Peyer's patch (tissue), 4 donors: Measurements from ENCODE around the gene SNRPA1. TPM values are rescaled to one million over a fixed set of nuclear protein-coding genes. Genes with fewer than 3 reads are reported as not detected.

Experiments
- DNase-seq, 3 donors: peaks; one replicate each; pipeline ENCODE4 v3.0.0-alpha.2; 2017 to 2019
- H3K27ac ChIP-seq, 4 donors: fragments of 200-600 bp; sonication (generic); one replicate each; pipeline ENCODE4 v1.5.1; 2016 to 2019
- H3K27me3 ChIP-seq, 2 donors: fragments of 200-600 bp; sonication (generic); one replicate each; pipeline ENCODE4 v1.5.1; 2019
- H3K36me3 ChIP-seq, 3 donors: fragments of 200-600 bp; sonication (generic); one replicate each; pipeline ENCODE4 v1.5.1; 2016 to 2019
- H3K4me1 ChIP-seq, 4 donors: fragments of 200-600 bp; sonication (generic); one replicate each; pipeline ENCODE4 v1.5.1; 2016 to 2019
- H3K4me3 ChIP-seq, 4 donors: fragments of 200-600 bp; sonication (generic); 1 replicate in 3 of 4; 2 replicates in 1 of 4; pipeline ENCODE4 v1.5.1; 2016 to 2019; ENCODE audit warnings: mild to moderate bottlenecking in 1 of 4
- H3K9me3 ChIP-seq, 4 donors: fragments of 200-600 bp; sonication (generic); one replicate each; pipeline ENCODE4 v1.5.1; 2016 to 2019; ENCODE audit warnings: mild to moderate bottlenecking in 1 of 4
- POLR2A ChIP-seq, 2 donors: fragments of 450-650 bp; IDR thresholded peaks; one replicate each; pipeline ENCODE4 v1.5.1; 2017; ENCODE audit warnings: antibody characterized with exemption in 2 of 2, mild to moderate bottlenecking in 2 of 2, moderate library complexity in 2 of 2
- total RNA-seq, 4 donors: library from RNA; depleted of rRNA; stranded (reverse); fragments of >200 nt; gene quantifications; one replicate each; pipeline ENCODE4 v1.1.0, GENCODE V29; 2016
- TF ChIP-seq, protein P1 (sequence below), 6 experiments: fragments of 450-650 bp in 4 of 6; fragments of 200-600 bp in 2 of 6; sonication (generic) in 1 of 6; IDR thresholded peaks; one replicate each; pipeline ENCODE4 v1.5.1; 2017 to 2019; ENCODE audit warnings: antibody characterized with exemption in 6 of 6, mild to moderate bottlenecking in 3 of 6, moderate library complexity in 1 of 6

The SNRPA1 gene
- total RNA-seq, 4 donors from 2014 or later, result 36.4 to 80.0 (median 50.4) TPM

DNA sequence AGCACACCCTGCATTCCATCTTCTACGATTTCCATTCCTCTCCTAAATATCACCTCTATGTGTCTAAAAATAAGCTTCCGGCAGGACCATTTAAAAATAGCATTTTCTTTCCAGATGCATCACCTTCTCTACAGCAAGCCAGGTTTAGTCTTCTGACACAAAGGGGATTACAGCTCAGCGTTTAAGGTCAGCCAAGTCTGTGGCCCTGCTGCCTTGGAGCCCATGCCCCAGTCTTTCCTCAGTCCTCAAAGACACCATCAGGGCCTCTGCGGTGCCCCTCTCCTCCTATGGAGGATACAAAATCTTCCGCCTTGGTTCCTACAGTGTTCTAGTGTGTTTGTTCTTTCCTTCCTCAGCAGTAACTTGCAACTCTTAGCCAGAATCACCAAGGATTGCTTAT lies 21.5 kb downstream of the SNRPA1 start:
- Histone ChIP-seq H3K27me3 (no peaks in the 10 kb centered on the region), H3K36me3 (peaks cover 0 to 62% (median 0%) of the 10 kb centered on the region in 3 donors), H3K27ac (no peak overlapping the region), H3K4me1 (peaks cover 2 to 16% (median 6%) of the 10 kb centered on the region in 4 donors), H3K4me3 (no peak overlapping the region), H3K9me3 (no peaks in the 10 kb centered on the region)
- TF ChIP-seq POLR2A (IDR thresholded peaks at IDR 0.05), result no peak
- TF ChIP-seq, protein P1, sequence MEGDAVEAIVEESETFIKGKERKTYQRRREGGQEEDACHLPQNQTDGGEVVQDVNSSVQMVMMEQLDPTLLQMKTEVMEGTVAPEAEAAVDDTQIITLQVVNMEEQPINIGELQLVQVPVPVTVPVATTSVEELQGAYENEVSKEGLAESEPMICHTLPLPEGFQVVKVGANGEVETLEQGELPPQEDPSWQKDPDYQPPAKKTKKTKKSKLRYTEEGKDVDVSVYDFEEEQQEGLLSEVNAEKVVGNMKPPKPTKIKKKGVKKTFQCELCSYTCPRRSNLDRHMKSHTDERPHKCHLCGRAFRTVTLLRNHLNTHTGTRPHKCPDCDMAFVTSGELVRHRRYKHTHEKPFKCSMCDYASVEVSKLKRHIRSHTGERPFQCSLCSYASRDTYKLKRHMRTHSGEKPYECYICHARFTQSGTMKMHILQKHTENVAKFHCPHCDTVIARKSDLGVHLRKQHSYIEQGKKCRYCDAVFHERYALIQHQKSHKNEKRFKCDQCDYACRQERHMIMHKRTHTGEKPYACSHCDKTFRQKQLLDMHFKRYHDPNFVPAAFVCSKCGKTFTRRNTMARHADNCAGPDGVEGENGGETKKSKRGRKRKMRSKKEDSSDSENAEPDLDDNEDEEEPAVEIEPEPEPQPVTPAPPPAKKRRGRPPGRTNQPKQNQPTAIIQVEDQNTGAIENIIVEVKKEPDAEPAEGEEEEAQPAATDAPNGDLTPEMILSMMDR (IDR thresholded peaks at IDR 0.05), result no peak
- DNase-seq, result no peak

DNA sequence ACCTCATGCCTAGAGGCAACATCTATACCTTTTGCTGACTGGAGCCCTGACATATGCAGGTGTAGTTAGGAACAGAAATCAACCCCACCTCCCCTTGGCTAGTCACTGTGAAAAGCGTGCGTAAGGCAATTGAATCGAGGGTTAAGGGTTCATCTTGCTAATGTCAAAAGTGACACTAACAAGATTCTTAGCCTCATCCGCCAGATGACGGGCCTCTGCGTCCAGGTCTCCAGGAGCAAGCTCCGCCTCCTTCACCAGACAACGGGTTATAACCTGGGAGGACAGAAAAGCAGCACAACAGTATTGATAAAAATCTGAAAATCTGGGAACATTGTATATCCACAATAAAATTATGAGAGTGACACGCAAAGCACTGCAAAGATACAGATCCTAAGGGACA lies 22.5 kb downstream of the SNRPA1 start:
- Histone ChIP-seq H3K27me3 (no peaks in the 10 kb centered on the region), H3K4me1 (peaks cover 0 to 10% (median 3%) of the 10 kb centered on the region in 4 donors), H3K36me3 (peaks cover 0 to 62% (median 0%) of the 10 kb centered on the region in 3 donors), H3K4me3 (no peak overlapping the region), H3K9me3 (no peaks in the 10 kb centered on the region), H3K27ac (no peak overlapping the region)
- DNase-seq, result no peak
- TF ChIP-seq POLR2A (IDR thresholded peaks at IDR 0.05), result no peak

DNA sequence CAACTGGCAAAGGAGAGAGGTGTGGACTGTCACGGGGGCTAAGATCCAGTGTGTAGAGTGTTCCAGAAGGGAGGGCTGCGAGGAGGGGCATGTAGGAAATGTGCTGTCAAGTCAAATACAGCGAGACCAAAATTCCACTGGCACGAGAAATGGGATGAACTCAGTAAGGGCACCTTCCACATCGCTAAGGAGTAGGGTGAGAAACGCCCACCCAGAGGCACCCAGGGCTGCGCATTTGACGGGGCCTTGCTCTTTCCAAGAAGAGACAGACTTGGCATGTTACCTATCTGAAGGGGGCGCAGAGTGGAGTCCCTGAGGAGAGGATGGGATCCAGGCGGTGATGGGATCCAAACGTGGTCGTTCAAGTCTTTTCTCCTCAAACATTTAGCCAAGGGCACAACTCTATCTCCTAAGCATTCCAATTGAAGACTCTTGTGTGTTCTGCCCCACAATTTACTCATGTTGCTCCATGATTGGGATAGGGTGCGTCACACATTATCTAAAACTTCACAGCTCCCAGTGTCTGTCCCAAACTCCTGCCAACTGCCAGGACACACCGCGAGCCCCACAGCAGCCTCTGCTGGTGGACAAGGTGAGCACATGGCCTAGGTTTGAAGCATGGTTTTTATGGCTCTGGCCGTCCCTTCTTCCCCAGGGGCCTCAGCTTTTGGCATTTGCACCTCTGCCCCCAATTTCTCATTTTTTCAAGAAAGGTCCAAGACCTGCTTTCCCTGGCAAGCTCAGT lies 25.4 kb downstream of the SNRPA1 start:
- no peak for TF ChIP-seq POLR2A (IDR thresholded peaks at IDR 0.05)
- TF ChIP-seq, protein P1 (IDR thresholded peaks at IDR 0.05), result peak in 2 of 6 experiments; percentile 31 to 32
- H3K4me3 ChIP-seq, result no peak overlapping the region
- H3K36me3 ChIP-seq, result peaks cover 0 to 51% (median 0%) of the 10 kb centered on the region in 3 donors

DNA sequence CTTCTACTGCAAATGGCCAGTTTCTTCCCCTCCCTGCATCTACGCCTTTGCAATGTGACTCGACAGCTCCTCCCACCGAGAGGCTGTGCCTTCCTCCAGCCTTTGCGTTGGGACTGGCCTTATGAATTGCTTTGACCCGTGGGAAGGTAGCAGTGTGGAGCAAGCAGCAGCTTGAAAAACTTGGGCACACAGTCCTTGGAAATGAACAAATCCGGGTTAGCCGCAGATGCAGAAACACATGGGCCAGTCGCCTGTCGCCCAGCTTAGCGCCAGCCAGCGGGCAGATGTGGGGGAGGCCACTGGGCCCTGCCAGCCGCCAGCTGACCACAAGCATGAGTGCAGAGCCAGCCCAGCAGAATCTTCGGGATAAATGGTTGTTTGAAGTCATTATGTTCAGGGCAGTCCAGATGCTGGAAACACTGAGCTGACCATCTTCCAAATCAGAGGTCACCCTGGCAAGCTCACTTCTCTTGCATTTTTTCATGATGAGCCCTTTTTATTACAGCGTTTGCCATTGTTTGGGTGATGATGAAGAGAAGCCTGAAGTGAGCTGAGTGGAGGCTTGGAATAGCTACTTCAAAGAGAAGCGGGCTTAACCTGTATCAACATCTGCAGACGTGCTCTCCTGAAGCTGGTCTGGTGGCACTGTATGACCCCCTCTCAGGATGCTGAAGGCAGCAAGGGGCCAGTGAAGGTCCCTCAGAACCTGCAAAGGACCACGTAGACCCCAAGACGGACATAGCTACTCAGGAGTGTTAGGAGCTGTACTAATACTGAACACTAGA lies 27.5 kb downstream of the SNRPA1 start:
- H3K4me1 ChIP-seq, result no peaks in the 10 kb centered on the region
- peak overlapping the region; percentile 48 to 59 (median 52) for H3K27ac ChIP-seq
- peaks cover 0 to 29% (median 0%) of the 10 kb centered on the region in 3 donors for H3K36me3 ChIP-seq
- peak in 1 of 2 donors; percentile 8 for TF ChIP-seq POLR2A (IDR thresholded peaks at IDR 0.05)
- TF ChIP-seq, protein P1 (IDR thresholded peaks at IDR 0.05), result no peak
- no peak overlapping the region for H3K4me3 ChIP-seq
- H3K9me3 ChIP-seq, result no peaks in the 10 kb centered on the region
- DNase-seq, result no peak
- no peaks in the 10 kb centered on the region for H3K27me3 ChIP-seq

More for the DNA sequence above, 25.4 kb downstream of the SNRPA1 start:
- H3K4me1 ChIP-seq, result no peaks in the 10 kb centered on the region
- H3K27ac ChIP-seq, result no peak overlapping the region
- no peaks in the 10 kb centered on the region for H3K9me3 ChIP-seq
- no peak for DNase-seq
- H3K27me3 ChIP-seq, result no peaks in the 10 kb centered on the region

DNA sequence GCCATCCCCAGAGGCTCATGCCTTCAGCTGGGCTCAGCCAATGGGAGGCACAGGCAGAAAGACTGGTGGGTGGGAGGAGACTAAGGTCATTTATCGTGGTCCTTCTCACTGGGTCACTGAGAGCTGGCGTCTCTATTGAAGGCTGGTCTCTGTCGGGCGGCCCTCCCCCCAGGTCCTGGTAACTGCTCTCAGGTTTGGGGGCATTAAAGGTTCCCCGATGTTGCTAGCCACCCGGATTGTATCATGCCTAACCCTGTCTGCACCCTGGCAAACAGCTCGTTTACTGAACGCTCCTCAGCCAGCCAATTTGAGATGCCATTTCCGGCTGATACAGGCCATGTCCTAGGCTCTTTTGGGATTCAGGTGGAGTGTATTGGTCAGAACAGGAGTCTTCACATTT lies 28.3 kb downstream of the SNRPA1 start:
- Histone ChIP-seq H3K4me1 (no peaks in the 10 kb centered on the region), H3K27ac (peak overlapping the region; percentile 48 to 59 (median 52)), H3K27me3 (no peaks in the 10 kb centered on the region), H3K4me3 (no peak overlapping the region), H3K9me3 (no peaks in the 10 kb centered on the region), H3K36me3 (peaks cover 0 to 22% (median 0%) of the 10 kb centered on the region in 3 donors)
- TF ChIP-seq, protein P1 (IDR thresholded peaks at IDR 0.05), result no peak
- no peak for TF ChIP-seq POLR2A (IDR thresholded peaks at IDR 0.05)
- no peak for DNase-seq

DNA sequence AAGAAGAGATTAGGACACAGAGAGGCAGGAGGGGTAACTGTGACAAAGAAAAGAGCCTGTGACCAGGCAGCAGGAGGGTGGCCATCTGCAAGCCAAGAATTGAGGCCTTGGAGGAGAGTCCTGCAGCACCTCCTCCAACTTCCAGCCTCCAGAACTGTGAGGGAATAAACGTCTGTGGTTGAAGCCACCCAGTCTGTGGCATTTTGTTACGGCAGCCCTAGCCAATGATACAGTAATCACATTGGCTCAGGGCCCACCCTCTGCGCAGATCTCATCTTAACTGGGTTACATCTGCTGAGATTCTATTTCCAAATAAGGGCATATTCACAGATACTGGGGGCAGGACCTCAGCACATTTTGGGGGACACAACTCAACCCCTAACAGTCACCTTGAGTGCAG lies 29.0 kb downstream of the SNRPA1 start:
- Histone ChIP-seq H3K36me3 (peaks cover 0 to 15% (median 0%) of the 10 kb centered on the region in 3 donors), H3K27me3 (no peaks in the 10 kb centered on the region), H3K9me3 (no peaks in the 10 kb centered on the region), H3K4me1 (no peaks in the 10 kb centered on the region), H3K27ac (peak overlapping the region in 2 of 4 donors; percentile 3 to 59), H3K4me3 (no peak overlapping the region)
- no peak for DNase-seq
- no peak for TF ChIP-seq POLR2A (IDR thresholded peaks at IDR 0.05)
- TF ChIP-seq, protein P1 (IDR thresholded peaks at IDR 0.05), result no peak
